Measurements from ENCODE around the gene DEPDC4.

DNA sequence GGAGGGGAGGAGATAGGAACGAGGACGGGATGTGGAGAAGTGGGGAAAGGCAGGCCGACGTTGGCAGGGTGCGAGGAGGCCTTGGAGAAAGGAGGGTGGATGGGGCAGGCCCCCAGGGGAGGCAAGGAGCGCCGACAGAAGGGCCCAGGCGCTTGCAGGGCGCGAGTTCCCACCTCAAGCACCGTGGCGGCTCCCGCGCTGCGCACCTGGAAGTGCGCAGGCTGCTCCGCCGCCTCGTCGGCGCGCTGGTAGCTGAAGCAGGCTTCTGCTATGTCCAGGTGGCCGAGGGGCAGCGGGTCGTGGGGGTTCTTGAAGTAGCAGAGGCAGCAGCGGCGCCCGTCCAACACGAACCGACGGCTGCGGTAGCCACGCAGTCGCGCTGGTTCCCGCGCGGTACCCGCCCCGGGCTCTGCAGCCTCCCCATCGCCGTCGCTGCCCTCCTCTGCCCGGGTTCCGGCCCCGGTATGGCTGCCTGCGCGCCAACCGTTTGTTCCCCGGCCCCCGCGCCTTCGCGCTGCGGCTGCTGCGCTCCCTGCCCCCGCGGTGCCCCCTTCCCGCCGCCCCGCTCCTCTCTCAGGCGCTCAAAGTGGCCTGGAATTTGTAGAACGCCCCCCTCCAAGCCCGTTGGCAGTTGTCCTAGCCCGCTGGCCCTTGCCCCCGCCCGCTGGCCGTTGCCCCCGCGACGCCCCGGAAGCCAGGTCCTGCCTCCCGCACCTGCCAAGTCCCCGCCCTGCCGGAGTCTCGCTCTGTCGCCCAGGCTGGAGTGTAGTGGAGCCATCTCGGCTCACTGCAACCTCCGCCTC is 67.3 kb downstream of the DEPDC4 start:
- TF ChIP-seq, protein P1, sequence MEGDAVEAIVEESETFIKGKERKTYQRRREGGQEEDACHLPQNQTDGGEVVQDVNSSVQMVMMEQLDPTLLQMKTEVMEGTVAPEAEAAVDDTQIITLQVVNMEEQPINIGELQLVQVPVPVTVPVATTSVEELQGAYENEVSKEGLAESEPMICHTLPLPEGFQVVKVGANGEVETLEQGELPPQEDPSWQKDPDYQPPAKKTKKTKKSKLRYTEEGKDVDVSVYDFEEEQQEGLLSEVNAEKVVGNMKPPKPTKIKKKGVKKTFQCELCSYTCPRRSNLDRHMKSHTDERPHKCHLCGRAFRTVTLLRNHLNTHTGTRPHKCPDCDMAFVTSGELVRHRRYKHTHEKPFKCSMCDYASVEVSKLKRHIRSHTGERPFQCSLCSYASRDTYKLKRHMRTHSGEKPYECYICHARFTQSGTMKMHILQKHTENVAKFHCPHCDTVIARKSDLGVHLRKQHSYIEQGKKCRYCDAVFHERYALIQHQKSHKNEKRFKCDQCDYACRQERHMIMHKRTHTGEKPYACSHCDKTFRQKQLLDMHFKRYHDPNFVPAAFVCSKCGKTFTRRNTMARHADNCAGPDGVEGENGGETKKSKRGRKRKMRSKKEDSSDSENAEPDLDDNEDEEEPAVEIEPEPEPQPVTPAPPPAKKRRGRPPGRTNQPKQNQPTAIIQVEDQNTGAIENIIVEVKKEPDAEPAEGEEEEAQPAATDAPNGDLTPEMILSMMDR (IDR thresholded peaks at IDR 0.05; ENCODE audit: low read depth, low read length, poor library complexity, severe bottlenecking), result no peak
- no peak for TF ChIP-seq EZH2phosphoT487 (IDR thresholded peaks at IDR 0.05; ENCODE audit: borderline replicate concordance, low read length)
